HFFc6 (cell line): ENCODE data around the gene DDX4. TPM values are rescaled to one million over a fixed set of nuclear protein-coding genes. Genes with fewer than 3 reads are reported as not detected.

Experiments used
- DNase-seq: peaks from one replicate; pipeline ENCODE4 v3.0.0-alpha.2; 2018
- H3K27ac Mint-ChIP-seq: 2 replicates; pipeline ENCODE4 v1.8.0; 2020; ENCODE audit warnings: mild to moderate bottlenecking, mixed read lengths
- H3K27me3 Mint-ChIP-seq: 2 replicates; pipeline ENCODE4 v1.8.0; 2021; ENCODE audit warnings: mild to moderate bottlenecking, moderate library complexity, mixed read lengths; ENCODE audit not compliant: insufficient read depth
- H3K36me3 Mint-ChIP-seq: 2 replicates; pipeline ENCODE4 v1.8.0; 2021; ENCODE audit warnings: low read depth, mixed read lengths
- H3K4me1 Mint-ChIP-seq: 2 replicates; pipeline ENCODE4 v1.8.0; 2020; ENCODE audit warnings: low read depth, mixed read lengths
- H3K4me3 Mint-ChIP-seq: 2 replicates; pipeline ENCODE4 v1.8.0; 2020; ENCODE audit warnings: mild to moderate bottlenecking, moderate library complexity, mixed read lengths
- H3K9me3 Mint-ChIP-seq: 2 replicates; pipeline ENCODE4 v1.8.0; 2020; ENCODE audit warnings: mild to moderate bottlenecking, mixed read lengths
- CTCF ChIP-seq: fragments of 200-600 bp; sonication (generic); IDR thresholded peaks from 2 replicates; pipeline ENCODE4 v1.5.0; 2021; ENCODE audit warnings: antibody characterized with exemption, mild to moderate bottlenecking
- total RNA-seq, 6 experiments: library from RNA; stranded (reverse); fragmentation: NEBNext Ultra II Directional; extraction: Animal tissue kit (Norgen Biotek cat#: 25700); gene quantifications; 2 replicates in 1 of 6; 3 replicates in 5 of 6; pipeline ENCODE4 v1.2.3, GENCODE V29; 2021

The DDX4 gene
- total RNA-seq, 6 experiments from 2014 or later, result not detected

DNA sequence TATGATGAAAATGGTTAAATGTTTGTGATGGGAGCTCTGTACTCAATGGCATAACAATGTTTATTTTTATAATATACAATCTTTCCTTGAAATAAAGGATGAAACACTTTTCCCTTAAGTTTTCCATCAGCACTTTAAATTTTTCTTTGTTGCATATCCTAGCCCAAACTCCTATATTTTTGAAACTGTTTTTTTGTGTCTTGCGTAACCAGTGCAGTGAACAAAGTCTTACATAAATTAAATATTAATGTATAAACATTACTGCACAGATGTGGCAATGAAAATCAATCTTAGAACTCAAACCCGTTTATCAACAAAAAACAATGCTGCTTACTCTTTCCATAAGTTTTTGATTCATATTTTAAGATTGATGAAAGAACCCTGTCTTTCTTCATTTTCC is 79.2 kb downstream of the DDX4 start:
- peaks cover 8% of the 10 kb centered on the region for H3K4me1 Mint-ChIP-seq
- H3K4me3 Mint-ChIP-seq, result no peak overlapping the region
- peaks cover 17% of the 10 kb centered on the region for H3K27me3 Mint-ChIP-seq
- H3K9me3 Mint-ChIP-seq, result no peaks in the 10 kb centered on the region
- no peak for DNase-seq
- H3K36me3 Mint-ChIP-seq, result no peaks in the 10 kb centered on the region
- no peak for TF ChIP-seq CTCF
- H3K27ac Mint-ChIP-seq, result no peak overlapping the region

GRCh38 chr5:55820488-55820887 is 82.6 kb downstream of the DDX4 start:
- no peak for DNase-seq
- Mint-ChIP-seq H3K9me3 (no peaks in the 10 kb centered on the region), H3K4me3 (no peak overlapping the region)

GRCh38 chr5:55821731-55822512 is 84.1 kb downstream of the DDX4 start:
- no peaks in the 10 kb centered on the region for H3K4me1 Mint-ChIP-seq
- H3K27ac Mint-ChIP-seq, result no peak overlapping the region
- no peaks in the 10 kb centered on the region for H3K9me3 Mint-ChIP-seq
- H3K27me3 Mint-ChIP-seq, result peaks cover 33% of the 10 kb centered on the region
- no peak for DNase-seq
- TF ChIP-seq CTCF, result no peak
- no peak overlapping the region for H3K4me3 Mint-ChIP-seq
- no peaks in the 10 kb centered on the region for H3K36me3 Mint-ChIP-seq

More at GRCh38 chr5:55820488-55820887, 82.6 kb downstream of the DDX4 start:
- no peak for TF ChIP-seq CTCF
- peaks cover 8% of the 10 kb centered on the region for H3K4me1 Mint-ChIP-seq
- H3K27ac Mint-ChIP-seq, result no peak overlapping the region
- no peaks in the 10 kb centered on the region for H3K36me3 Mint-ChIP-seq
- H3K27me3 Mint-ChIP-seq, result peaks cover 33% of the 10 kb centered on the region

DNA sequence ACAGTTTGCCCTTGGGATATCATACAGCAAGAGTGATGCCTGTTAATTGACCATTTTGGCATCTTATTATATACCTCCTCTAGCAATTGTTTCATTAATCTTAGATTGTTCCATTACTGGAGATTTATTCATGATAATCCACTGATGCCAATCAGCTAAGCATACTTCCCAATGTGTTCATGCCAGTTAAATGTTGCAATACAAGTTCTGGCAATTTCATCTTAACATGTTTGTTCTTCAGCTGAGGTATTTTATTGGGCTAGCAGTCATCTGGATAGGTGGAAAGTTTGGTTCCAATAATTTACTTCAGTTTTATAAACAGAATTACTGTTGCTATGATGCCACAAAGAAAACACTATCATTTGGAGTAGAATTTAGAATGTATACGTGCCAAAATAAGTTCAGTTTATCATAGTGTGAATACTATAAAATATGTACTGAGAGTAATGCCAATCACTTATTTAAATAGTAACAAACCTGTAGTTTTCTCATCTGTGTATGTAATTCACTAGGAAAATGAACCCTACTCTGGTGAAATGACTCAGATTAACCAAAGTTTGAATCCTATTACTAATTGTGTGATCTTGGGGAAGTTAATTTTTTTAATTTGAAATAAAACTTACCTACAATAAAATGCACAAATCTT is 85.4 kb downstream of the DDX4 start:
- Mint-ChIP-seq H3K36me3 (no peaks in the 10 kb centered on the region), H3K4me1 (no peaks in the 10 kb centered on the region), H3K9me3 (no peaks in the 10 kb centered on the region), H3K4me3 (no peak overlapping the region), H3K27ac (no peak overlapping the region), H3K27me3 (peaks cover 37% of the 10 kb centered on the region)
- DNase-seq, result no peak
- TF ChIP-seq CTCF, result no peak

DNA sequence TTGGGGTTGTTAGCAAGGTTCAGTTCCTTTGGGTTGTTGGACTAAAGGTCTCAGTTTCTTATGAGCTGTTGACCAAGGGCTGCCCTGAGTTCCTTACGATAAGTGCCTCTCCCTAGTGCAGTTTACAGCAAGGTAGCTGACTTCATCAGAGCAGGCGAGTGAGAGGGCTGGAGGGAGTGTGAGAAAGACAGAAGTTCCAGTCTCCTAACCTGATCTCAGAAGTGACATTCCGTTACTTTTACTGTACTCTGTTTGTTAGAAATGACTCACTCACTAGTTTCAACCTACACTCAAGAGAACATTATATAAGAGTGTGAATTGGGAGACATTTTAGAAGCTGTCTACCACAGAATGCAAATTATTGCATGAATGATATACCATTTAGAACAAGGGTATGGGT is 92.1 kb downstream of the DDX4 start:
- no peak for DNase-seq
- H3K27ac Mint-ChIP-seq, result no peak overlapping the region

More for the DNA sequence above, 92.1 kb downstream of the DDX4 start:
- no peaks in the 10 kb centered on the region for H3K4me1 Mint-ChIP-seq
- H3K9me3 Mint-ChIP-seq, result peaks cover 7% of the 10 kb centered on the region; the same call in 1 of the 2 replicates
- no peak overlapping the region for H3K4me3 Mint-ChIP-seq
- TF ChIP-seq CTCF, result no peak
- no peaks in the 10 kb centered on the region for H3K36me3 Mint-ChIP-seq
- peaks cover 34% of the 10 kb centered on the region for H3K27me3 Mint-ChIP-seq
